ENCODE results near the gene FGFR2.

The FGFR2 gene

DNA sequence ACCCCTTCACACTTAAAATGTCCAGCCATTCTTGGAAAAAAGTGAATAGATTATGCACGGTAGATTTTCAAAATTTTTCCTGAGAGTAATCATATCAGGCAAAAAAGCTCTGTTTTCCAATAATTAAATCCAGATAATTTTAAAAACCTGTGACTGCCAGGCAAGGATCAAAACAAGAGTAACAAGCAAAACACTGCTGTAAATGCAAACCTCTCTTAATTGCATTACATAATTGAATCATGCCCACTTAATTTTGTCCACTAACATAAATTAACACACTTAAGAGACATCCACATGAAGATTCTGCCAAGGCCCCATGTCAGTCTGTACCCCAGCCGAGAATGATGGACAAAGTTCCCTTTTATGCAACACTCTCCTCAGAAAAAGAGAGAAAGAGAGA, 135.3 kb downstream of the FGFR2 start:
- Histone ChIP-seq H3K4me3 (IDR thresholded peaks at IDR 0.05; ENCODE audit: insufficient read depth, low read depth, low read length) (no peak overlapping the region), H3K36me3 (ENCODE audit: insufficient read depth) (no peaks in the 10 kb centered on the region), H2AFZ (ENCODE audit: low read depth) (no peak overlapping the region), H3K9ac (no peak overlapping the region), H3K4me1 (ENCODE audit: low read depth, poor library complexity, severe bottlenecking) (peaks cover 64% of the 10 kb centered on the region), H3K79me2 (ENCODE audit: insufficient read depth, low read depth) (no peaks in the 10 kb centered on the region), H4K20me1 (ENCODE audit: insufficient read depth) (no peaks in the 10 kb centered on the region), H3K27me3 (ENCODE audit: insufficient read depth, low read depth) (no peaks in the 10 kb centered on the region), H3K4me2 (peak overlapping the region; percentile 70), H3K27ac (no peak overlapping the region)
- TF ChIP-seq, protein P1, sequence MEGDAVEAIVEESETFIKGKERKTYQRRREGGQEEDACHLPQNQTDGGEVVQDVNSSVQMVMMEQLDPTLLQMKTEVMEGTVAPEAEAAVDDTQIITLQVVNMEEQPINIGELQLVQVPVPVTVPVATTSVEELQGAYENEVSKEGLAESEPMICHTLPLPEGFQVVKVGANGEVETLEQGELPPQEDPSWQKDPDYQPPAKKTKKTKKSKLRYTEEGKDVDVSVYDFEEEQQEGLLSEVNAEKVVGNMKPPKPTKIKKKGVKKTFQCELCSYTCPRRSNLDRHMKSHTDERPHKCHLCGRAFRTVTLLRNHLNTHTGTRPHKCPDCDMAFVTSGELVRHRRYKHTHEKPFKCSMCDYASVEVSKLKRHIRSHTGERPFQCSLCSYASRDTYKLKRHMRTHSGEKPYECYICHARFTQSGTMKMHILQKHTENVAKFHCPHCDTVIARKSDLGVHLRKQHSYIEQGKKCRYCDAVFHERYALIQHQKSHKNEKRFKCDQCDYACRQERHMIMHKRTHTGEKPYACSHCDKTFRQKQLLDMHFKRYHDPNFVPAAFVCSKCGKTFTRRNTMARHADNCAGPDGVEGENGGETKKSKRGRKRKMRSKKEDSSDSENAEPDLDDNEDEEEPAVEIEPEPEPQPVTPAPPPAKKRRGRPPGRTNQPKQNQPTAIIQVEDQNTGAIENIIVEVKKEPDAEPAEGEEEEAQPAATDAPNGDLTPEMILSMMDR (conservative IDR thresholded peaks at IDR 0.05; ENCODE audit: low read depth, low read length): no peak

DNA sequence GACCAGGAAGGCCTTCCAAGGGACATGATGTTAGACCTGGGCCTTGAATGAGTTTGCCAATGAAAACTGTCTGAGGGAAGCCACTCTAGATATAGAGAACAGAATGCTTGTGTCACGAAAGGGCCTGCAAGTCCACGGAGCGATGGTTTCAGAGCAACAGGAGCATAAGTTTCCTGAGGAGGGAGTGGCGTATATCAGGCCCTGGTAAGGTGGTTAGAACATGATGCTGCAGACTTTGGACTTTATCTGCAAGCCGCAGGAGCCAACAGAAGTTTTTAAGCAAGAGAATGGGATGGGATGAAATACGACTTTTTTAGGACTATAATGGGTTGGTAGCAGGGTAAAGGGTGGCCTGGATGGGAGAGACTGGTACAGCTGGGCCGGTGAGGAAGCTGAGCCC, 136.0 kb downstream of the FGFR2 start:
- H3K4me1 ChIP-seq (ENCODE audit: low read depth, poor library complexity, severe bottlenecking): peaks cover 71% of the 10 kb centered on the region
- no peak overlapping the region for H3K27ac ChIP-seq
- H2AFZ ChIP-seq (ENCODE audit: low read depth): no peak overlapping the region
- H3K27me3 ChIP-seq (ENCODE audit: insufficient read depth, low read depth): no peaks in the 10 kb centered on the region
- TF ChIP-seq, protein P1 (conservative IDR thresholded peaks at IDR 0.05; ENCODE audit: low read depth, low read length): no peak
- no peaks in the 10 kb centered on the region for H3K36me3 ChIP-seq (ENCODE audit: insufficient read depth)
- H3K4me2 ChIP-seq: no peak overlapping the region; the same call in 1 of the 2 replicates
- H3K9ac ChIP-seq: no peak overlapping the region
- H3K79me2 ChIP-seq (ENCODE audit: insufficient read depth, low read depth): no peaks in the 10 kb centered on the region
- H3K4me3 ChIP-seq (IDR thresholded peaks at IDR 0.05; ENCODE audit: insufficient read depth, low read depth, low read length): no peak overlapping the region
- no peaks in the 10 kb centered on the region for H4K20me1 ChIP-seq (ENCODE audit: insufficient read depth)

DNA sequence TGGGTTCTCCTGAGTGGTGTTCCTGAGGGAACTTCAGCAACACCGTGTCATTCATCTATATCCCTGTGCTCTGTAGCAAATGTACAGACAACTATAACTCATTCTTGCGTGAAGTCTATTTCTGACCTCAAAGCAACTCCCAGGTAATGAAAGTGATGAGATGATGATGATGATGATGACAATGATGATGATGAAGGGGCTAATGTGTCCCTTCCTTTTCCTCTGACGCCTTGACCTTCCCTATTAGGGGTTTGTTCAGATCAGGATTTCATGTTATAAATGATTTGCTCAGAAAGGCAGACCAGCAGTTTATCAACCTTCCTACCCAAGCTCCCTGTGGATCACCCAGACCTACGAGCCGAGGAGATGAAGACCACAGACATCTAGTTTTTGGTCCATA, 136.9 kb downstream of the FGFR2 start:
- peaks cover 81% of the 10 kb centered on the region for H3K4me1 ChIP-seq (ENCODE audit: low read depth, poor library complexity, severe bottlenecking)
- no peak overlapping the region for H3K9ac ChIP-seq
- H3K27me3 ChIP-seq (ENCODE audit: insufficient read depth, low read depth): no peaks in the 10 kb centered on the region
- no peak overlapping the region for H3K4me3 ChIP-seq (IDR thresholded peaks at IDR 0.05; ENCODE audit: insufficient read depth, low read depth, low read length)
- no peaks in the 10 kb centered on the region for H4K20me1 ChIP-seq (ENCODE audit: insufficient read depth)
- H3K36me3 ChIP-seq (ENCODE audit: insufficient read depth): no peaks in the 10 kb centered on the region
- H3K4me2 ChIP-seq: peak overlapping the region; percentile 59; the same call in 1 of the 2 replicates
- no peak overlapping the region for H2AFZ ChIP-seq (ENCODE audit: low read depth)
- H3K79me2 ChIP-seq (ENCODE audit: insufficient read depth, low read depth): no peaks in the 10 kb centered on the region
- H3K27ac ChIP-seq: no peak overlapping the region
- TF ChIP-seq, protein P1 (conservative IDR thresholded peaks at IDR 0.05; ENCODE audit: low read depth, low read length): no peak

DNA sequence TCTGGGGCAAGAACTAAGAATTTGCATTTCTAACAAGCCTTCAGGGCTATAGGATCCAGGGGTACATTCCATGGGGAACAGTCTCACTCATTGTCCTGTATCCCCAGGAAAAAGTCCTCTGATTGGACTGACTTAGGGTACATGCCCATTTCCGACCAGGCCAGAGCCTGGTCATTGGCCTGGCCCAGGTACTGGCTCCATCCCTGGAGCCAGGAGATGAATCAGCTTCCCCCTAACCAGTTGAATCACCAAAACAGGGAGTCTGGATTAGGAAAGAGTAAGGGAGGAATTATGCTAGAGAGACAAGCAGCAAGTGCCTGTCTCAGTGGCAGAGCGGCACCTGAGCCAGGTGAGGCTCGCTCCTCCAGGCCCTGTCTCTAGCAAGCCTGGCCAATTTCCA, 137.5 kb downstream of the FGFR2 start:
- no peaks in the 10 kb centered on the region for H3K36me3 ChIP-seq (ENCODE audit: insufficient read depth)
- H3K4me3 ChIP-seq (IDR thresholded peaks at IDR 0.05; ENCODE audit: insufficient read depth, low read depth, low read length): no peak overlapping the region
- peak overlapping the region; percentile 71 for H3K27ac ChIP-seq
- H4K20me1 ChIP-seq (ENCODE audit: insufficient read depth): no peaks in the 10 kb centered on the region
- H3K9ac ChIP-seq: peak overlapping the region; percentile 57; the same call in 1 of the 2 replicates
- TF ChIP-seq, protein P1 (conservative IDR thresholded peaks at IDR 0.05; ENCODE audit: low read depth, low read length): no peak
- H3K27me3 ChIP-seq (ENCODE audit: insufficient read depth, low read depth): no peaks in the 10 kb centered on the region
- no peaks in the 10 kb centered on the region for H3K79me2 ChIP-seq (ENCODE audit: insufficient read depth, low read depth)
- peaks cover 83% of the 10 kb centered on the region for H3K4me1 ChIP-seq (ENCODE audit: low read depth, poor library complexity, severe bottlenecking)
- H2AFZ ChIP-seq (ENCODE audit: low read depth): peak overlapping the region; percentile 60; the same call in 1 of the 2 replicates
- H3K4me2 ChIP-seq: peak overlapping the region; percentile 59
